Keratinocyte (primary cell): ENCODE data around the gene DMD. TPM values are rescaled to one million over a fixed set of nuclear protein-coding genes. Genes with fewer than 3 reads are reported as not detected.

Experiments used
- DNase-seq: peaks from one replicate; pipeline ENCODE4 v3.0.0-alpha.2; 2011; ENCODE audit warnings: low read depth, missing footprints, low spot score
- FAIRE-seq: peaks from 2 replicates; lab custom pipeline; 2011; peaks lifted over from hg19 to GRCh38; lab: Jason Lieb, UNC
- H2AFZ ChIP-seq: 2 replicates; pipeline ENCODE4 v1.6.0; 2012; ENCODE audit warnings: low read length, control low read depth, inconsistent platforms; ENCODE audit not compliant: control insufficient read depth
- H3K27ac ChIP-seq: 2 replicates; pipeline ENCODE4 v1.5.1; 2011; ENCODE audit warnings: low read length; ENCODE audit not compliant: control insufficient read depth, insufficient read depth
- H3K27me3 ChIP-seq: 3 replicates; pipeline ENCODE4 v1.6.0; 2011; ENCODE audit warnings: low read length; ENCODE audit not compliant: control insufficient read depth, insufficient read depth; ENCODE audit errors: extremely low read depth
- H3K36me3 ChIP-seq, 2 experiments: 2 replicates in 1 of 2; 3 replicates in 1 of 2; pipeline ENCODE4 v1.5.1; 2011; ENCODE audit warnings: low read length in 2 of 2, mild to moderate bottlenecking in 1 of 2; ENCODE audit not compliant: control insufficient read depth in 2 of 2, insufficient read depth in 2 of 2; ENCODE audit errors: extremely low read depth in 1 of 2
- H3K4me1 ChIP-seq: 3 replicates; pipeline ENCODE4 v1.5.1; 2011; ENCODE audit warnings: low read length; ENCODE audit not compliant: control insufficient read depth, insufficient read depth; ENCODE audit errors: extremely low read depth
- H3K4me2 ChIP-seq: 3 replicates; pipeline ENCODE4 v1.6.0; 2011; ENCODE audit warnings: low read depth, low read length; ENCODE audit not compliant: control insufficient read depth, insufficient read depth; ENCODE audit errors: extremely low read depth
- H3K4me3 ChIP-seq, 3 experiments: fragments of 200-600 bp in 1 of 3; sonication (generic) in 1 of 3; 2 replicates in 2 of 3; 3 replicates in 1 of 3; pipeline ENCODE4 v1.5.1; 2011 to 2016; ENCODE audit warnings: low read length in 3 of 3, mild to moderate bottlenecking in 3 of 3, control low read depth in 2 of 3, inconsistent platforms in 1 of 3, low read depth in 1 of 3, mixed read lengths in 1 of 3, mixed run types in 1 of 3, moderate library complexity in 1 of 3; ENCODE audit not compliant: control insufficient read depth in 2 of 3, insufficient read depth in 2 of 3; ENCODE audit errors: extremely low read depth in 1 of 3
- H3K79me2 ChIP-seq: 2 replicates; pipeline ENCODE4 v1.6.0; 2012; ENCODE audit warnings: low read length; ENCODE audit not compliant: control insufficient read depth, insufficient read depth
- H3K9ac ChIP-seq: 3 replicates; pipeline ENCODE4 v1.6.0; 2011; ENCODE audit warnings: low read length; ENCODE audit not compliant: control insufficient read depth, insufficient read depth; ENCODE audit errors: extremely low read depth
- H3K9me1 ChIP-seq: 3 replicates; pipeline ENCODE4 v1.6.0; 2011; ENCODE audit warnings: low read length; ENCODE audit not compliant: control insufficient read depth, insufficient read depth; ENCODE audit errors: extremely low read depth
- H3K9me3 ChIP-seq: 2 replicates; pipeline ENCODE4 v1.5.1; 2012; ENCODE audit warnings: low read depth, low read length; ENCODE audit not compliant: control insufficient read depth
- H4K20me1 ChIP-seq: 3 replicates; pipeline ENCODE4 v1.6.0; 2011; ENCODE audit warnings: low read length; ENCODE audit not compliant: control insufficient read depth, insufficient read depth; ENCODE audit errors: extremely low read depth
- CTCF ChIP-seq, 3 experiments: IDR thresholded peaks in 1 of 3; conservative IDR thresholded peaks in 1 of 3; optimal IDR thresholded peaks in 1 of 3; 2 replicates in 2 of 3; 3 replicates in 1 of 3; pipeline versions ENCODE3 to v1.5.1; 2011; ENCODE audit warnings: low read length in 3 of 3, mild to moderate bottlenecking in 3 of 3, moderate library complexity in 2 of 3, control low read depth in 1 of 3, inconsistent platforms in 1 of 3; ENCODE audit not compliant: insufficient read depth in 2 of 3; ENCODE audit errors: extremely low read depth in 1 of 3
- EZH2 ChIP-seq: IDR thresholded peaks from one replicate; pipeline ENCODE4 v1.6.1; 2012; ENCODE audit warnings: inconsistent platforms, mild to moderate bottlenecking, low read length, moderate library complexity
- dilution Hi-C: fragments of 300-500 bp; cut with MboI; formaldehyde crosslinking; loops from one replicate; pipeline ENCODE4 v1.7.0; 2020; ENCODE audit warnings: low sequenced_read_pairs; ENCODE audit not compliant: extremely low pct_ligation_motif_present
- polyA plus RNA-seq, 5 experiments: library from polyadenylated mRNA; depleted of rRNA in 3 of 5; stranded (reverse) in 3 of 5; stranded (forward) in 1 of 5; unstranded in 1 of 5; fragments of >200 nt; gene quantifications; 1 replicate in 1 of 5; 2 replicates in 3 of 5; 3 replicates in 1 of 5; pipeline versions ENCODE4 v1.2.1 to v1.2.3, GENCODE V29; 2011 to 2012; ENCODE audit warnings: missing spikeins in 2 of 5, low read depth in 1 of 5, low replicate concordance in 1 of 5

DMD gene
- polyA plus RNA-seq, 1 donor (not counting 4 experiments of a cell fraction or from before 2014, with no cell fraction given) = 8.9 TPM

- Histone ChIP-seq H3K9me1 (no peaks in the 10 kb centered on the region), H2AFZ (no peak overlapping the region), H3K27ac (no peak overlapping the region), H3K9ac (no peak overlapping the region), H3K36me3 (no peaks in the 10 kb centered on the region), H4K20me1 (no peaks in the 10 kb centered on the region), H3K27me3 (no peaks in the 10 kb centered on the region), H3K79me2 (no peaks in the 10 kb centered on the region), H3K4me1 (peaks cover 3% of the 10 kb centered on the region), H3K4me3 (no peak overlapping the region), H3K4me2 (no peak overlapping the region), H3K9me3 (no peaks in the 10 kb centered on the region)
- dilution Hi-C loops = no loop called here
- no peak for TF ChIP-seq CTCF (optimal IDR thresholded peaks at IDR 0.05 in 1 of 3, IDR thresholded peaks at IDR 0.05 in 1 of 3, conservative IDR thresholded peaks at IDR 0.05 in 1 of 3; ENCODE audit: extremely low read depth in 1 of 3, insufficient read depth in 2 of 3, low read length in 3 of 3)
- no peak for TF ChIP-seq EZH2
- FAIRE-seq (no peak), DNase-seq (no peak)
These were observed 1882.1 kb downstream of the DMD start for GRCh38 chrX:31329298-31329697.

- no peaks in the 10 kb centered on the region for H3K27me3 ChIP-seq
- no peak overlapping the region for H3K4me2 ChIP-seq
- dilution Hi-C loops = no loop called here
- no peak for DNase-seq
- TF ChIP-seq CTCF (optimal IDR thresholded peaks at IDR 0.05 in 1 of 3, IDR thresholded peaks at IDR 0.05 in 1 of 3, conservative IDR thresholded peaks at IDR 0.05 in 1 of 3; ENCODE audit: extremely low read depth in 1 of 3, insufficient read depth in 2 of 3, low read length in 3 of 3) (no peak), EZH2 (no peak)
- no peak for FAIRE-seq
- H3K9me1 ChIP-seq = no peaks in the 10 kb centered on the region
- H2AFZ ChIP-seq = no peak overlapping the region
- no peaks in the 10 kb centered on the region for H4K20me1 ChIP-seq
- H3K9ac ChIP-seq = no peak overlapping the region
- no peaks in the 10 kb centered on the region for H3K79me2 ChIP-seq
- H3K36me3 ChIP-seq = no peaks in the 10 kb centered on the region
- no peak overlapping the region for H3K4me3 ChIP-seq
- no peaks in the 10 kb centered on the region for H3K9me3 ChIP-seq
- H3K4me1 ChIP-seq = no peaks in the 10 kb centered on the region
- no peak overlapping the region for H3K27ac ChIP-seq
These were observed 1887.7 kb downstream of the DMD start for GRCh38 chrX:31323658-31324057.
